Osteocyte (in vitro differentiated cells): ENCODE measurements around the gene SFXN1. TPM values are rescaled to one million over a fixed set of nuclear protein-coding genes. Genes with fewer than 3 reads are reported as not detected.

Source experiments
- DNase-seq: peaks from one replicate; pipeline ENCODE4 v3.0.0; 2021; ENCODE audit warnings: mixed read lengths; ENCODE audit not compliant: unreplicated experiment; ENCODE audit errors: extremely low spot score
- H3K27ac Mint-ChIP-seq: one replicate; pipeline ENCODE4 v1.8.0; 2021; ENCODE audit warnings: mild to moderate bottlenecking, mixed read lengths; ENCODE audit not compliant: unreplicated experiment
- H3K27me3 Mint-ChIP-seq: one replicate; pipeline ENCODE4 v1.8.0; 2021; ENCODE audit warnings: mixed read lengths; ENCODE audit not compliant: unreplicated experiment
- H3K36me3 Mint-ChIP-seq: one replicate; pipeline ENCODE4 v1.8.0; 2021; ENCODE audit warnings: mixed read lengths; ENCODE audit not compliant: unreplicated experiment
- H3K4me1 Mint-ChIP-seq: one replicate; pipeline ENCODE4 v1.8.0; 2021; ENCODE audit warnings: mixed read lengths; ENCODE audit not compliant: unreplicated experiment
- H3K4me3 Mint-ChIP-seq: one replicate; pipeline ENCODE4 v1.8.0; 2021; ENCODE audit warnings: mild to moderate bottlenecking, moderate library complexity, mixed read lengths; ENCODE audit not compliant: unreplicated experiment
- H3K9me3 Mint-ChIP-seq: one replicate; pipeline ENCODE4 v1.8.0; 2021; ENCODE audit warnings: mixed read lengths; ENCODE audit not compliant: unreplicated experiment
- CTCF ChIP-seq: fragments of 200-600 bp; sonication (generic); IDR thresholded peaks from 2 replicates; pipeline ENCODE4 v1.5.0; 2021; ENCODE audit warnings: antibody characterized with exemption, mild to moderate bottlenecking, moderate library complexity
- total RNA-seq: library from RNA; stranded (reverse); gene quantifications from 2 replicates; pipeline ENCODE4 v1.2.1, GENCODE V29; 2021

SFXN1 gene
- total RNA-seq, 1 donor from 2014 or later = 44.6 TPM

GRCh38 chr5:175477440-175477839 is 920 bp upstream of the SFXN1 start:
- DNase-seq = no peak
- Mint-ChIP-seq H3K36me3 (peaks cover 7% of the 10 kb centered on the region), H3K27me3 (peaks cover 31% of the 10 kb centered on the region), H3K4me3 (peak overlapping the region; percentile 76), H3K9me3 (no peaks in the 10 kb centered on the region), H3K4me1 (peaks cover 21% of the 10 kb centered on the region), H3K27ac (peak overlapping the region; percentile 66)
- no peak for TF ChIP-seq CTCF

- peak overlapping the region; percentile 66 for H3K27ac Mint-ChIP-seq
Observed at GRCh38 chr5:175478008-175478383, 364 bp upstream of the SFXN1 start.

DNA sequence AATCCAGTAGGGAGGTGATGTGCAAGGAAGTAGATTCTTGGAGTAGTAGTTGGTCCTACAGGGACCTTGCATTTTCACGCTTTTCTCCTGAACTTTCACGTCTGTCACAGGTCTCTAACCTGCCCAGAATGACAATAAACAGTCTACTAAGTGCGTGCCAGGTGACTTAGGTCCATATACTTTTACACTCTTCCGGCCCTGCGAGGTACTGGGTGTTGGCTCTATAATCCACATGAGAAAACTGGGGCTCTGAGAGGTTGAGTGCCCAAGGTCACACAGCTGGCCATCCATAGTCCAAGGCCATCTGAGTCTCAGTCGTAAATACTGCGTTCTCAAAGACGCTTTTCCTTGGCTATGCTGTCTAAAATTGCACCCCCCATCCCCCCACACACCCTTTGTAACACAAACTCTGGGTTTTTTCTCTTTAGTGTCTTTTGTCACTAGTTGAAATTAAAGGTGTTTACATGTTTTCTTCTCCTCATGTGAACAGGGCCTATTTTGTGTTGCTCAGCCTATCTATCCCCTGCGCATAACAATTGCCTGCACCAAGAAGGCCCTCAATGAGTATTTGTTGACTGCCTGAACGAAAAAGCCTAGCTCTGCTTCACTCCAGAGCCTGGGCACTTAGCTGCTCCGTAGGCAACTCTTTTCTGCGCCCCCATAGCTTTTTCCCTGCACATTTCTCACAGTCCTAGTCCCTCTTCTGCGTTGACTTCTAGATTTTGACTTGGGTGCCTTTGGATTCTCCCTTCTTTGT is 943 bp downstream of the SFXN1 start:
- peaks cover 20% of the 10 kb centered on the region for H3K27me3 Mint-ChIP-seq
- TF ChIP-seq CTCF = no peak
- DNase-seq = no peak
- H3K36me3 Mint-ChIP-seq = peaks cover 17% of the 10 kb centered on the region
- peaks cover 21% of the 10 kb centered on the region for H3K4me1 Mint-ChIP-seq
- H3K9me3 Mint-ChIP-seq = no peaks in the 10 kb centered on the region
- peak overlapping the region; percentile 68 for H3K27ac Mint-ChIP-seq
- H3K4me3 Mint-ChIP-seq = peak overlapping the region; percentile 90

More at GRCh38 chr5:175478008-175478383, 364 bp upstream of the SFXN1 start:
- Mint-ChIP-seq H3K9me3 (no peaks in the 10 kb centered on the region), H3K36me3 (peaks cover 8% of the 10 kb centered on the region), H3K4me1 (peaks cover 21% of the 10 kb centered on the region), H3K4me3 (peak overlapping the region; percentile 76), H3K27me3 (peaks cover 26% of the 10 kb centered on the region)
- no peak for DNase-seq
- no peak for TF ChIP-seq CTCF

DNA sequence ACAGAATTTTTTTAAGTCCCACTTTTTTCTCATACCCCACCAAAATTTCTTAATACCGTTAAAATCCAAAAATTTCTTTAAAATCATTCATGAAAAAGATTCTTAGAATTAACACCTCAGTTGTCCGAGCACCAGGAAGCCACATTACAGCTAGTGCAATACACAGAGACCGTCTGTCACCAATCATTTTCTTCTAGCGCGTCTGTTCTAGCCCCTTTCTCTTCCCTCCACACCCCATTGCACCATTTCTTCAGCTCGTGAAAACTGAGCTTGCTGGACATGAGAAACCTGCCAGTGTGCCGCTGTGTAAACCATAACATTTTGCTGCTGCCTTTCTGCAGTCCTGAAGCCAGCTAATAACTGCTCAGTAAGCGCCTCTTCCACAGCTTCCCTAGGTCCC is 5.0 kb downstream of the SFXN1 start:
- Mint-ChIP-seq H3K9me3 (no peaks in the 10 kb centered on the region), H3K4me1 (peaks cover 17% of the 10 kb centered on the region), H3K27me3 (no peaks in the 10 kb centered on the region), H3K4me3 (no peak overlapping the region), H3K36me3 (peaks cover 26% of the 10 kb centered on the region), H3K27ac (no peak overlapping the region)
- no peak for DNase-seq
- TF ChIP-seq CTCF = no peak

- Mint-ChIP-seq H3K27ac (no peak overlapping the region), H3K9me3 (no peaks in the 10 kb centered on the region), H3K4me3 (no peak overlapping the region), H3K27me3 (no peaks in the 10 kb centered on the region), H3K36me3 (peaks cover 32% of the 10 kb centered on the region), H3K4me1 (peaks cover 14% of the 10 kb centered on the region)
- no peak for DNase-seq
- no peak for TF ChIP-seq CTCF
Observed at GRCh38 chr5:175484322-175484721, 6.0 kb downstream of the SFXN1 start.
